Neural progenitor cell (in vitro differentiated cells): ENCODE measurements around the gene PTPA. TPM values are rescaled to one million over a fixed set of nuclear protein-coding genes. Genes with fewer than 3 reads are reported as not detected.
"Not testable (repeated sequence)": the region's sequence is repeated elsewhere in the genome, so short reads cannot be mapped to it uniquely, and the experiment has no call there.

Source experiments
- DNase-seq: peaks from one replicate; pipeline ENCODE4 v3.0.0-alpha.2; 2016; ENCODE audit warnings: low spot score
- H2AFZ ChIP-seq: fragments of 200-600 bp; sonication (generic); replicated peaks from 2 replicates; pipeline ENCODE4 v1.6.1; 2016; ENCODE audit warnings: antibody characterized with exemption
- H3F3A ChIP-seq: fragments of 200-600 bp; sonication (generic); 2 replicates; pipeline ENCODE4 v1.6.1; 2016; ENCODE audit warnings: antibody characterized with exemption, low read depth
- H3K27ac ChIP-seq: fragments of 200-600 bp; sonication (generic); 2 replicates; pipeline ENCODE4 v1.5.1; 2016; ENCODE audit warnings: mild to moderate bottlenecking
- H3K27me3 ChIP-seq: fragments of 200-600 bp; sonication (generic); 2 replicates; pipeline ENCODE4 v1.6.1; 2016; ENCODE audit warnings: mild to moderate bottlenecking, moderate library complexity
- H3K36me3 ChIP-seq: fragments of 200-600 bp; sonication (generic); 2 replicates; pipeline ENCODE4 v1.5.1; 2016
- H3K4me1 ChIP-seq: fragments of 200-600 bp; sonication (generic); 2 replicates; pipeline ENCODE4 v1.6.1; 2016; ENCODE audit warnings: mixed run types
- H3K4me2 ChIP-seq: fragments of 200-600 bp; sonication (generic); 2 replicates; pipeline ENCODE4 v1.6.1; 2016
- H3K4me3 ChIP-seq: fragments of 200-600 bp; sonication (generic); 2 replicates; pipeline ENCODE4 v1.5.1; 2016
- H3K79me2 ChIP-seq: fragments of 200-600 bp; sonication (generic); 2 replicates; pipeline ENCODE4 v1.6.1; 2016; ENCODE audit warnings: low read depth
- H3K9ac ChIP-seq: fragments of 200-600 bp; sonication (generic); 2 replicates; pipeline ENCODE4 v1.6.1; 2016
- H3K9me3 ChIP-seq: fragments of 200-600 bp; sonication (generic); 2 replicates; pipeline ENCODE4 v1.5.1; 2016; ENCODE audit warnings: low read depth
- H4K20me1 ChIP-seq: fragments of 200-600 bp; sonication (generic); 2 replicates; pipeline ENCODE4 v1.6.1; 2016; ENCODE audit warnings: low read depth
- H3K27ac Mint-ChIP-seq: 3 replicates; pipeline ENCODE4 v1.8.0; 2021; ENCODE audit warnings: mixed read lengths
- H3K27me3 Mint-ChIP-seq: 2 replicates; pipeline ENCODE4 v1.8.0; 2022; ENCODE audit warnings: low read depth, mild to moderate bottlenecking, inconsistent platforms, moderate library complexity, mixed read lengths; ENCODE audit not compliant: insufficient read depth
- H3K36me3 Mint-ChIP-seq: 3 replicates; pipeline ENCODE4 v1.8.0; 2021; ENCODE audit warnings: mixed read lengths
- H3K4me1 Mint-ChIP-seq: 3 replicates; pipeline ENCODE4 v1.8.0; 2021; ENCODE audit warnings: mixed read lengths
- H3K4me3 Mint-ChIP-seq: 3 replicates; pipeline ENCODE4 v1.8.0; 2021; ENCODE audit warnings: mild to moderate bottlenecking, moderate library complexity, mixed read lengths
- H3K9me3 Mint-ChIP-seq: 3 replicates; pipeline ENCODE4 v1.8.0; 2020; ENCODE audit warnings: mixed read lengths
- CTCF ChIP-seq: fragments of 200-600 bp; sonication (generic); IDR thresholded peaks from 2 replicates; pipeline ENCODE4 v1.5.1; 2017; ENCODE audit warnings: antibody characterized with exemption, mild to moderate bottlenecking
- EZH2 ChIP-seq: fragments of 200-600 bp; sonication (generic); IDR thresholded peaks from 2 replicates; pipeline ENCODE4 v1.6.1; 2017; ENCODE audit warnings: antibody characterized with exemption, mild to moderate bottlenecking, moderate library complexity
- EZH2phosphoT487 ChIP-seq: fragments of 200-600 bp; sonication (generic); IDR thresholded peaks from 2 replicates; pipeline ENCODE4 v1.6.1; 2017; ENCODE audit warnings: antibody characterized with exemption
- total RNA-seq: library from RNA; depleted of rRNA; stranded (reverse); fragments of >200 nt; gene quantifications from 2 replicates; pipeline ENCODE4 v1.2.3, GENCODE V29; 2015; ENCODE audit warnings: low replicate concordance

PTPA gene
- total RNA-seq, 1 donor from 2014 or later, result 82.4 TPM

- peaks cover 14% of the 10 kb centered on the region for H3K9me3 Mint-ChIP-seq
- no peak overlapping the region for H3K9ac ChIP-seq
- H4K20me1 ChIP-seq, result no peaks in the 10 kb centered on the region
- peaks cover 4% of the 10 kb centered on the region for H3F3A ChIP-seq
- H3K4me3 ChIP-seq, result no peak overlapping the region
- DNase-seq, result no peak
- H3K4me1 Mint-ChIP-seq, result peaks cover 26% of the 10 kb centered on the region
- peaks cover 27% of the 10 kb centered on the region for H3K27me3 ChIP-seq
- H2AFZ ChIP-seq, result no peak overlapping the region
- no peak overlapping the region for H3K4me2 ChIP-seq
- H3K4me1 ChIP-seq, result peaks cover 2% of the 10 kb centered on the region
- H3K9me3 ChIP-seq, result no peaks in the 10 kb centered on the region
- peaks cover 15% of the 10 kb centered on the region for H3K27me3 Mint-ChIP-seq
- peaks cover 2% of the 10 kb centered on the region for H3K36me3 Mint-ChIP-seq
- H3K36me3 ChIP-seq, result no peaks in the 10 kb centered on the region
- no peak overlapping the region for H3K27ac Mint-ChIP-seq
- TF ChIP-seq EZH2, result no peak
- no peak for TF ChIP-seq EZH2phosphoT487
- TF ChIP-seq CTCF, result no peak
- H3K27ac ChIP-seq, result no peak overlapping the region
- H3K4me3 Mint-ChIP-seq, result no peak overlapping the region
- H3K79me2 ChIP-seq, result no peaks in the 10 kb centered on the region
Observed at GRCh38 chr9:129195606-129196005, 84.4 kb downstream of the PTPA start.

GRCh38 chr9:129197045-129197444 is 85.8 kb downstream of the PTPA start:
- peaks cover 11% of the 10 kb centered on the region for H3F3A ChIP-seq

GRCh38 chr9:129197978-129198318 is 86.7 kb downstream of the PTPA start:
- Mint-ChIP-seq H3K27me3 (peaks cover 15% of the 10 kb centered on the region), H3K27ac (peak overlapping the region; percentile 72), H3K4me3 (no peak overlapping the region), H3K4me1 (peaks cover 25% of the 10 kb centered on the region), H3K9me3 (peaks cover 2% of the 10 kb centered on the region), H3K36me3 (no peaks in the 10 kb centered on the region)
- Histone ChIP-seq H3K9ac (no peak overlapping the region), H2AFZ (no peak overlapping the region), H3K4me1 (peaks cover 2% of the 10 kb centered on the region), H3K36me3 (no peaks in the 10 kb centered on the region), H3K4me2 (no peak overlapping the region), H3K9me3 (no peaks in the 10 kb centered on the region), H4K20me1 (no peaks in the 10 kb centered on the region), H3K27ac (no peak overlapping the region), H3K79me2 (no peaks in the 10 kb centered on the region), H3K4me3 (no peak overlapping the region), H3F3A (peaks cover 11% of the 10 kb centered on the region), H3K27me3 (peaks cover 27% of the 10 kb centered on the region)
- no peak for DNase-seq
- TF ChIP-seq CTCF (no peak), EZH2 (no peak), EZH2phosphoT487 (no peak)

More at GRCh38 chr9:129197045-129197444, 85.8 kb downstream of the PTPA start:
- H3K9me3 ChIP-seq, H3K9me3 Mint-ChIP-seq, H3K9ac ChIP-seq, H3K4me2 ChIP-seq, H3K4me3 ChIP-seq, H3K79me2 ChIP-seq, H3K27ac ChIP-seq, H2AFZ ChIP-seq, H3K27ac Mint-ChIP-seq, H3K4me1 ChIP-seq, H3K36me3 ChIP-seq, DNase-seq, H4K20me1 ChIP-seq, H3K36me3 Mint-ChIP-seq, H3K4me3 Mint-ChIP-seq: not testable (repeated sequence)
- Mint-ChIP-seq H3K4me1 (peaks cover 26% of the 10 kb centered on the region), H3K27me3 (peaks cover 15% of the 10 kb centered on the region)
- peaks cover 27% of the 10 kb centered on the region for H3K27me3 ChIP-seq

Other genes starting within 250 kb of the PTPA start
- gene KYAT1, start 229.5 kb upstream of the PTPA start, total RNA-seq, result 21.7 and 29.1 TPM in 2 replicates
- 17.1 and 42.8 TPM in 2 replicates for gene LRRC8A, start 229.3 kb upstream of the PTPA start, total RNA-seq
- gene PHYHD1, start 190.4 kb upstream of the PTPA start, total RNA-seq, result 15.2 and 19.0 TPM in 2 replicates
- gene DOLK, start 163.8 kb upstream of the PTPA start, total RNA-seq, result 8.2 and 16.8 TPM in 2 replicates
- 66.7 and 80.0 TPM in 2 replicates for gene NUP188, start 163.7 kb upstream of the PTPA start, total RNA-seq
- 45.7 and 98.8 TPM in 2 replicates for gene SH3GLB2, start 83.1 kb upstream of the PTPA start, total RNA-seq
- gene MIGA2, start 74.8 kb upstream of the PTPA start, total RNA-seq, result 10.8 and 39.1 TPM in 2 replicates
- gene DOLPP1, start 30.3 kb upstream of the PTPA start, total RNA-seq, result 25.1 and 39.0 TPM in 2 replicates
- 10.1 and 19.3 TPM in 2 replicates for gene CRAT, start 622 bp upstream of the PTPA start, total RNA-seq
- gene IER5L, start 66.8 kb downstream of the PTPA start, total RNA-seq, result 12.2 and 32.7 TPM in 2 replicates